HEK293 (cell line): ENCODE results near the gene MAPK9.

Source experiments
- CTCF ChIA-PET: fragments of 350-600 bp; formaldehyde crosslinking; extraction: SDS; loops from one replicate; lab custom pipeline; 2021; ENCODE audit warnings: antibody characterized with exemption; lab: Yijun Ruan, JAX
- POLR2A ChIA-PET: fragments of 300-600 bp; formaldehyde crosslinking; extraction: SDS; loops from one replicate; lab custom pipeline; 2020; ENCODE audit warnings: antibody characterized with exemption, inconsistent platforms; lab: Yijun Ruan, JAX
- H3K27ac ChIP-seq: fragments of 200-500 bp; sonication (Bioruptor generic); 2 replicates; pipeline ENCODE4 v1.5.1; 2014; ENCODE audit warnings: low read depth, low read length, control low read depth, inconsistent platforms; ENCODE audit errors: extremely low read depth
- H3K36me3 ChIP-seq, 2 experiments: fragments of 200-500 bp in 1 of 2; sonication (Bioruptor generic) in 1 of 2; 1 replicate in 1 of 2; 2 replicates in 1 of 2; pipeline ENCODE4 v1.5.1; 2014 to 2017; ENCODE audit warnings: inconsistent platforms in 2 of 2, low read length in 2 of 2; ENCODE audit not compliant: control insufficient read depth in 2 of 2, insufficient read depth in 1 of 2
- H3K4me1 ChIP-seq: fragments of 200-500 bp; sonication (Bioruptor generic); 2 replicates; pipeline ENCODE4 v1.5.1; 2014; ENCODE audit warnings: mild to moderate bottlenecking, low read length, inconsistent platforms; ENCODE audit not compliant: control insufficient read depth, insufficient read depth
- H3K4me3 ChIP-seq: 2 replicates; pipeline ENCODE4 v1.5.1; 2011; ENCODE audit warnings: low read depth, mild to moderate bottlenecking, control low read depth, low read length, moderate library complexity
- H3K9me3 ChIP-seq: fragments of 200-500 bp; sonication (Bioruptor generic); 2 replicates; pipeline ENCODE4 v1.5.1; 2014; ENCODE audit warnings: low read depth, low read length, inconsistent platforms; ENCODE audit not compliant: control insufficient read depth, insufficient read depth
- FEZF1 ChIP-seq: fragments of 450-650 bp; formaldehyde crosslinking; IDR thresholded peaks from 2 replicates; pipeline ENCODE4 v1.5.1; 2016; ENCODE audit warnings: missing biosample characterization, missing genetic modification characterization
- HOXA7 ChIP-seq: sonication (generic); formaldehyde crosslinking; IDR thresholded peaks from 2 replicates; pipeline ENCODE4 v1.8.1; 2022; ENCODE audit warnings: missing genetic modification reagents, borderline replicate concordance
- KLF1 ChIP-seq: fragments of 450-650 bp; formaldehyde crosslinking; IDR thresholded peaks from 2 replicates; pipeline ENCODE4 v1.5.1; 2016; ENCODE audit warnings: missing biosample characterization, missing genetic modification characterization
- SCRT1 ChIP-seq: fragments of 450-650 bp; formaldehyde crosslinking; IDR thresholded peaks from 2 replicates; pipeline ENCODE4 v1.5.1; 2016; ENCODE audit warnings: missing biosample characterization, missing genetic modification characterization, borderline replicate concordance
- SETDB1 ChIP-seq: IDR thresholded peaks from one replicate; pipeline ENCODE4 v1.6.1; 2017; ENCODE audit warnings: mild to moderate bottlenecking, low read length, moderate library complexity, mixed read lengths; ENCODE audit not compliant: insufficient read length
- ZBTB8A ChIP-seq: fragments of 450-650 bp; formaldehyde crosslinking; IDR thresholded peaks from 2 replicates; pipeline ENCODE4 v1.5.1; 2016; ENCODE audit warnings: missing biosample characterization, missing genetic modification characterization
- ZFP69B ChIP-seq: fragments of 450-650 bp; formaldehyde crosslinking; IDR thresholded peaks from 2 replicates; pipeline ENCODE4 v1.5.1; 2016; ENCODE audit warnings: missing biosample characterization, missing genetic modification characterization
- ZNF174 ChIP-seq: fragments of 450-650 bp; formaldehyde crosslinking; IDR thresholded peaks from 2 replicates; pipeline ENCODE4 v1.5.0; 2017; ENCODE audit warnings: missing biosample characterization, mild to moderate bottlenecking, missing genetic modification characterization
- ZNF175 ChIP-seq: fragments of 450-650 bp; formaldehyde crosslinking; IDR thresholded peaks from 2 replicates; pipeline ENCODE4 v1.5.1; 2016; ENCODE audit warnings: missing biosample characterization, missing genetic modification characterization
- ZNF2 ChIP-seq: fragments of 450-650 bp; formaldehyde crosslinking; IDR thresholded peaks from 2 replicates; pipeline ENCODE4 v1.5.1; 2016; ENCODE audit warnings: missing biosample characterization, missing genetic modification characterization
- ZNF239 ChIP-seq: fragments of 450-650 bp; formaldehyde crosslinking; IDR thresholded peaks from 2 replicates; pipeline ENCODE4 v1.5.1; 2016; ENCODE audit warnings: missing biosample characterization, missing genetic modification characterization
- ZNF24 ChIP-seq: fragments of 450-650 bp; formaldehyde crosslinking; IDR thresholded peaks from 2 replicates; pipeline ENCODE4 v1.5.1; 2016; ENCODE audit warnings: missing biosample characterization, missing genetic modification characterization
- ZNF341 ChIP-seq: fragments of 450-650 bp; formaldehyde crosslinking; IDR thresholded peaks from 2 replicates; pipeline ENCODE4; 2016; ENCODE audit warnings: low read depth, missing biosample characterization, missing genetic modification characterization
- ZNF350 ChIP-seq: fragments of 450-650 bp; formaldehyde crosslinking; IDR thresholded peaks from 2 replicates; pipeline ENCODE4 v1.5.0; 2017; ENCODE audit warnings: missing biosample characterization, mild to moderate bottlenecking, missing genetic modification characterization
- ZNF433 ChIP-seq: fragments of 450-650 bp; formaldehyde crosslinking; IDR thresholded peaks from 2 replicates; pipeline ENCODE4 v1.5.1; 2016; ENCODE audit warnings: missing biosample characterization, missing genetic modification characterization, low read depth
- ZNF501 ChIP-seq: fragments of 450-650 bp; formaldehyde crosslinking; IDR thresholded peaks from 2 replicates; pipeline ENCODE4 v1.5.1; 2016; ENCODE audit warnings: missing biosample characterization, missing genetic modification characterization
- ZNF544 ChIP-seq: fragments of 450-650 bp; formaldehyde crosslinking; IDR thresholded peaks from 2 replicates; pipeline ENCODE4 v1.5.0; 2017; ENCODE audit warnings: missing biosample characterization, missing genetic modification characterization
- ZNF626 ChIP-seq: fragments of 450-650 bp; sonication (Bioruptor Pico); formaldehyde crosslinking; IDR thresholded peaks from 2 replicates; pipeline ENCODE4 v1.5.1; 2018; ENCODE audit warnings: missing biosample characterization, missing genetic modification characterization, inconsistent platforms
- ZNF654 ChIP-seq: fragments of 450-650 bp; formaldehyde crosslinking; IDR thresholded peaks from 2 replicates; pipeline ENCODE4 v1.5.1; 2016; ENCODE audit warnings: low read depth, missing biosample characterization, missing genetic modification characterization
- ZNF791 ChIP-seq: fragments of 450-650 bp; formaldehyde crosslinking; IDR thresholded peaks from 2 replicates; pipeline ENCODE4 v1.5.1; 2016; ENCODE audit warnings: missing biosample characterization, missing genetic modification characterization
- ZSCAN16 ChIP-seq: fragments of 450-650 bp; formaldehyde crosslinking; IDR thresholded peaks from 2 replicates; pipeline ENCODE4 v1.5.1; 2016; ENCODE audit warnings: missing biosample characterization, missing genetic modification characterization
- TF ChIP-seq, protein P1 (sequence below): fragments of 450-650 bp; formaldehyde crosslinking; IDR thresholded peaks from 2 replicates; pipeline ENCODE4 v1.5.1; 2016; ENCODE audit warnings: missing biosample characterization, missing genetic modification characterization
- TF ChIP-seq, protein P2 (sequence below): fragments of 450-650 bp; formaldehyde crosslinking; IDR thresholded peaks from 2 replicates; pipeline ENCODE4 v1.5.1; 2016; ENCODE audit warnings: missing biosample characterization, missing genetic modification characterization
- TF ChIP-seq, protein P3 (sequence below): fragments of 450-650 bp; formaldehyde crosslinking; IDR thresholded peaks from 2 replicates; pipeline ENCODE4 v1.5.1; 2016; ENCODE audit warnings: missing biosample characterization, missing genetic modification characterization
- TF ChIP-seq, protein P4 (sequence below): fragments of 450-650 bp; formaldehyde crosslinking; IDR thresholded peaks from 2 replicates; pipeline ENCODE4 v1.5.1; 2016; ENCODE audit warnings: missing biosample characterization, missing genetic modification characterization

MAPK9 gene

DNA sequence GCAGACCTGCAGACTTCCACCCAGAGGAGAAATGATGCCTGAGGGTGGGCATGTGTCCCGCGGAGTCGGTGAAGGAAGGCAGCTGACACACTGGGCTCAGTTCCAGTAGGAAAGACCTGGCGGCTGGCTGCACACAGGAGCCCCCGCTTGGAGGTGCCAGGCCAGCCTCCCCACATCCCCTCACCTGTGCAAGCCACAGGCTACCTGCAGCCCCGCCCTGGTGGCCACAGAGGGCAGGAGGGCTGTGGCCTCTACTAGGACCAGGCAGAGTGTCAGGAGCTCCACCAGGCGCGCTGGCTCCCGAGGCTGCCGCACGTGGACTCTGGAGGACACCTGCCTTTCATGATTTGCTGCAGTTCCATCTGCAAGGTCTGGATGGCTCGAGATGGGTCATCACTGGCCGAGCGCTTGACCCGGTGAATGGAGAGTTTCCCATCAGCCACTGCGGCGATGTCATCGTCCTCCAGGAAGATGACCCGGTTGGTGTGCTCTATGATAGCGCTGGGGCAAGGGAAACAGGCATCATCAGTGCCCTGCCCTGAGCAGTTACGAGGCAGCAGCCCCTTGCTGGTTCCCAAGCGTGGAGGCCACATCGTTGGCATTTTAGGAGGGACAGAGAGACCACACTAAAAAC, 26.7 kb upstream of the MAPK9 start (continued):
- TF ChIP-seq ZFP69B (tag by site-specific recombination), result no peak
- TF ChIP-seq, protein P1, sequence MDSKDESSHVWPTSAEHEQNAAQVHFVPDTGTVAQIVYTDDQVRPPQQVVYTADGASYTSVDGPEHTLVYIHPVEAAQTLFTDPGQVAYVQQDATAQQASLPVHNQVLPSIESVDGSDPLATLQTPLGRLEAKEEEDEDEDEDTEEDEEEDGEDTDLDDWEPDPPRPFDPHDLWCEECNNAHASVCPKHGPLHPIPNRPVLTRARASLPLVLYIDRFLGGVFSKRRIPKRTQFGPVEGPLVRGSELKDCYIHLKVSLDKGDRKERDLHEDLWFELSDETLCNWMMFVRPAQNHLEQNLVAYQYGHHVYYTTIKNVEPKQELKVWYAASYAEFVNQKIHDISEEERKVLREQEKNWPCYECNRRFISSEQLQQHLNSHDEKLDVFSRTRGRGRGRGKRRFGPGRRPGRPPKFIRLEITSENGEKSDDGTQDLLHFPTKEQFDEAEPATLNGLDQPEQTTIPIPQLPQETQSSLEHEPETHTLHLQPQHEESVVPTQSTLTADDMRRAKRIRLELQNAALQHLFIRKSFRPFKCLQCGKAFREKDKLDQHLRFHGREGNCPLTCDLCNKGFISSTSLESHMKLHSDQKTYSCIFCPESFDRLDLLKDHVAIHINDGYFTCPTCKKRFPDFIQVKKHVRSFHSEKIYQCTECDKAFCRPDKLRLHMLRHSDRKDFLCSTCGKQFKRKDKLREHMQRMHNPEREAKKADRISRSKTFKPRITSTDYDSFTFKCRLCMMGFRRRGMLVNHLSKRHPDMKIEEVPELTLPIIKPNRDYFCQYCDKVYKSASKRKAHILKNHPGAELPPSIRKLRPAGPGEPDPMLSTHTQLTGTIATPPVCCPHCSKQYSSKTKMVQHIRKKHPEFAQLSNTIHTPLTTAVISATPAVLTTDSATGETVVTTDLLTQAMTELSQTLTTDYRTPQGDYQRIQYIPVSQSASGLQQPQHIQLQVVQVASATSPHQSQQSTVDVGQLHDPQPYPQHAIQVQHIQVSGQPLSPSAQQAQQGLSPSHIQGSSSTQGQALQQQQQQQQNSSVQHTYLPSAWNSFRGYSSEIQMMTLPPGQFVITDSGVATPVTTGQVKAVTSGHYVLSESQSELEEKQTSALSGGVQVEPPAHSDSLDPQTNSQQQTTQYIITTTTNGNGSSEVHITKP (tag by site-specific recombination), result no peak
- TF ChIP-seq ZNF791, result no peak
- TF ChIP-seq ZBTB8A (tag by site-specific recombination), result no peak
- no peak for TF ChIP-seq ZNF626
- no peak for TF ChIP-seq SETDB1
- TF ChIP-seq ZNF175 (tag by site-specific recombination), result no peak
- TF ChIP-seq, protein P2, sequence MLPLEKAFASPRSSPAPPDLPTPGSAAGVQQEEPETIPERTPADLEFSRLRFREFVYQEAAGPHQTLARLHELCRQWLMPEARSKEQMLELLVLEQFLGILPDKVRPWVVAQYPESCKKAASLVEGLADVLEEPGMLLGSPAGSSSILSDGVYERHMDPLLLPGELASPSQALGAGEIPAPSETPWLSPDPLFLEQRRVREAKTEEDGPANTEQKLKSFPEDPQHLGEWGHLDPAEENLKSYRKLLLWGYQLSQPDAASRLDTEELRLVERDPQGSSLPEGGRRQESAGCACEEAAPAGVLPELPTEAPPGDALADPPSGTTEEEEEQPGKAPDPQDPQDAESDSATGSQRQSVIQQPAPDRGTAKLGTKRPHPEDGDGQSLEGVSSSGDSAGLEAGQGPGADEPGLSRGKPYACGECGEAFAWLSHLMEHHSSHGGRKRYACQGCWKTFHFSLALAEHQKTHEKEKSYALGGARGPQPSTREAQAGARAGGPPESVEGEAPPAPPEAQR, result no peak
- no peak for TF ChIP-seq FEZF1 (tag by site-specific recombination)
- no peak for TF ChIP-seq HOXA7

DNA sequence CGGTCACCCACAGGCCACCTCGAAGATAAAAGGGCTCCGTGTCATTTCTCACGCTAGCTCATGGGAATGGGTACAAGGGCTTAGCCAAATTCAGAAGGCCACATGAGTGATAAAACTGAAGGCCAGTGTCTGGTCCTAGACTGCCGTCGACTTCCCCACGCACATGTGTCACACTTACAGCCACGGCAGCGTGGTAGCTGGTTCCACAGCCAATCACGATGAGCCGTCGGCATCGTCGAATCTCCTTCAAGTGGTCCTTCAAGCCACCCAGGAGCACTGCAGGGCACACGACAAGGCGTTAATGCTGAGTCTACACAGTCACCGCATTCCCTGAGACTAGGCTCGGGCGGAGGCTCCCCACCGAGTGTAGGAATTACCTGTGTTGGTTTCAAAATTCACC, 24.7 kb upstream of the MAPK9 start:
- H3K36me3 ChIP-seq, result peaks cover 0 to 40% of the 10 kb centered on the region in 2 experiments; a peak in 1 of 3 replicates
- TF ChIP-seq ZSCAN16 (tag by site-specific recombination) (no peak), ZNF341 (tag by site-specific recombination) (no peak), ZNF350 (tag by site-specific recombination) (no peak), KLF1 (tag by site-specific recombination) (no peak), ZNF24 (tag by site-specific recombination) (no peak)
- no peaks in the 10 kb centered on the region for H3K4me1 ChIP-seq
- CTCF ChIA-PET, result interaction anchor here (0.6 to 4.7 kb wide), 17 partner anchors 8 to 411 kb away, joined by 3 to 45 read pairs (median 5); no protein-coding TSS in a partner anchor
- H3K27ac ChIP-seq, result no peak overlapping the region
- POLR2A ChIA-PET, result no interaction called here
- no peak overlapping the region for H3K4me3 ChIP-seq
- H3K9me3 ChIP-seq, result no peaks in the 10 kb centered on the region

DNA sequence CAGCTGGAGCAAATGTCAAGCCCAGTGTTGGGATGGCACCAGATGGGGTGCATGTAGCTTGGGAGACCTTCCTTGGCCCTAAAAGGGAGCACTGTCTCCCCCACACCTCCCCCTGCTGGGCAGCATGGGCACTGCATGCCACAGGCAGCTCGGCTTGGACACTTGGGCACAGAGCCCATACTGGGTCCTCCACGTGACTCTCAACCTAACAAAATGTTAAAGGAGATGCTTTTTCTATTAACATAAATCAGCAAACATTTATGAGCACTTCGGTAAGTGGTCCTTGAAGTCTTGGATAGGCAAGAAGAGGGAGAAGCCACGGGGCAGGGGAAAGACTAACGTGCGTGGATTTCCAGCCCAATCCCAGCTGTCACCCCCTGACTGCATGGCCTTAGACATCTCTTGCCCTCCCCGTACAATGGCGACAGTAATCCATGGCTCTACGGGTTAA, 23.9 kb upstream of the MAPK9 start:
- peaks cover 0 to 43% of the 10 kb centered on the region in 2 experiments; a peak in 1 of 3 replicates for H3K36me3 ChIP-seq
- TF ChIP-seq ZNF654 (tag by site-specific recombination) (peak; percentile 25; the same call in 1 of the 2 replicates), ZNF433 (tag by site-specific recombination) (no peak), SCRT1 (no peak), ZNF174 (tag by site-specific recombination) (no peak), ZNF239 (no peak), ZNF2 (tag by site-specific recombination) (peak; percentile 61; the same call in 1 of the 2 replicates), ZNF501 (tag by site-specific recombination) (no peak), ZNF544 (no peak), ZBTB8A (tag by site-specific recombination) (0 out of 2 replicates have a peak, but pooled peaks have one; percentile 25), FEZF1 (tag by site-specific recombination) (no peak)
- TF ChIP-seq, protein P3, sequence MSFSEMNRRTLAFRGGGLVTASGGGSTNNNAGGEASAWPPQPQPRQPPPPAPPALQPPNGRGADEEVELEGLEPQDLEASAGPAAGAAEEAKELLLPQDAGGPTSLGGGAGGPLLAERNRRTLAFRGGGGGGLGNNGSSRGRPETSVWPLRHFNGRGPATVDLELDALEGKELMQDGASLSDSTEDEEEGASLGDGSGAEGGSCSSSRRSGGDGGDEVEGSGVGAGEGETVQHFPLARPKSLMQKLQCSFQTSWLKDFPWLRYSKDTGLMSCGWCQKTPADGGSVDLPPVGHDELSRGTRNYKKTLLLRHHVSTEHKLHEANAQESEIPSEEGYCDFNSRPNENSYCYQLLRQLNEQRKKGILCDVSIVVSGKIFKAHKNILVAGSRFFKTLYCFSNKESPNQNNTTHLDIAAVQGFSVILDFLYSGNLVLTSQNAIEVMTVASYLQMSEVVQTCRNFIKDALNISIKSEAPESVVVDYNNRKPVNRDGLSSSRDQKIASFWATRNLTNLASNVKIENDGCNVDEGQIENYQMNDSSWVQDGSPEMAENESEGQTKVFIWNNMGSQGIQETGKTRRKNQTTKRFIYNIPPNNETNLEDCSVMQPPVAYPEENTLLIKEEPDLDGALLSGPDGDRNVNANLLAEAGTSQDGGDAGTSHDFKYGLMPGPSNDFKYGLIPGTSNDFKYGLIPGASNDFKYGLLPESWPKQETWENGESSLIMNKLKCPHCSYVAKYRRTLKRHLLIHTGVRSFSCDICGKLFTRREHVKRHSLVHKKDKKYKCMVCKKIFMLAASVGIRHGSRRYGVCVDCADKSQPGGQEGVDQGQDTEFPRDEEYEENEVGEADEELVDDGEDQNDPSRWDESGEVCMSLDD (tag by site-specific recombination), result peak; percentile 57
- TF ChIP-seq, protein P4, sequence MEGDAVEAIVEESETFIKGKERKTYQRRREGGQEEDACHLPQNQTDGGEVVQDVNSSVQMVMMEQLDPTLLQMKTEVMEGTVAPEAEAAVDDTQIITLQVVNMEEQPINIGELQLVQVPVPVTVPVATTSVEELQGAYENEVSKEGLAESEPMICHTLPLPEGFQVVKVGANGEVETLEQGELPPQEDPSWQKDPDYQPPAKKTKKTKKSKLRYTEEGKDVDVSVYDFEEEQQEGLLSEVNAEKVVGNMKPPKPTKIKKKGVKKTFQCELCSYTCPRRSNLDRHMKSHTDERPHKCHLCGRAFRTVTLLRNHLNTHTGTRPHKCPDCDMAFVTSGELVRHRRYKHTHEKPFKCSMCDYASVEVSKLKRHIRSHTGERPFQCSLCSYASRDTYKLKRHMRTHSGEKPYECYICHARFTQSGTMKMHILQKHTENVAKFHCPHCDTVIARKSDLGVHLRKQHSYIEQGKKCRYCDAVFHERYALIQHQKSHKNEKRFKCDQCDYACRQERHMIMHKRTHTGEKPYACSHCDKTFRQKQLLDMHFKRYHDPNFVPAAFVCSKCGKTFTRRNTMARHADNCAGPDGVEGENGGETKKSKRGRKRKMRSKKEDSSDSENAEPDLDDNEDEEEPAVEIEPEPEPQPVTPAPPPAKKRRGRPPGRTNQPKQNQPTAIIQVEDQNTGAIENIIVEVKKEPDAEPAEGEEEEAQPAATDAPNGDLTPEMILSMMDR (tag by site-specific recombination), result peak; percentile 55; the same call in 1 of the 2 replicates

More for the DNA sequence above, 23.9 kb upstream of the MAPK9 start:
- H3K9me3 ChIP-seq, result no peaks in the 10 kb centered on the region
- ChIA-PET CTCF (interaction anchor here (0.5 to 4.7 kb wide), 22 partner anchors 9 to 388 kb away, joined by 3 to 45 read pairs (median 4); no protein-coding TSS in a partner anchor), POLR2A (no interaction called here)
- H3K4me3 ChIP-seq, result no peak overlapping the region
- no peak overlapping the region for H3K27ac ChIP-seq
- no peaks in the 10 kb centered on the region for H3K4me1 ChIP-seq
